Uterus (tissue), 2 donors: ENCODE data around the gene NES.

Source experiments
- POLR2A ChIP-seq, 2 donors: fragments of 450-650 bp; IDR thresholded peaks; one replicate each; pipeline ENCODE4 v1.6.1; 2016; ENCODE audit warnings: antibody characterized with exemption in 2 of 2, mild to moderate bottlenecking in 1 of 2, moderate library complexity in 1 of 2
- TF ChIP-seq, protein P1 (sequence below), 4 experiments: fragments of 200-600 bp in 2 of 4; fragments of 450-650 bp in 2 of 4; sonication (generic) in 2 of 4; IDR thresholded peaks; one replicate each; pipeline ENCODE4 v1.5.1; 2016 to 2019; ENCODE audit warnings: antibody characterized with exemption in 4 of 4, mild to moderate bottlenecking in 2 of 4, moderate library complexity in 1 of 4

GRCh38 chr1:156618853-156619581 is 58.2 kb downstream of the NES start, which contains the start of gene HAPLN2:
- TF ChIP-seq, protein P1, sequence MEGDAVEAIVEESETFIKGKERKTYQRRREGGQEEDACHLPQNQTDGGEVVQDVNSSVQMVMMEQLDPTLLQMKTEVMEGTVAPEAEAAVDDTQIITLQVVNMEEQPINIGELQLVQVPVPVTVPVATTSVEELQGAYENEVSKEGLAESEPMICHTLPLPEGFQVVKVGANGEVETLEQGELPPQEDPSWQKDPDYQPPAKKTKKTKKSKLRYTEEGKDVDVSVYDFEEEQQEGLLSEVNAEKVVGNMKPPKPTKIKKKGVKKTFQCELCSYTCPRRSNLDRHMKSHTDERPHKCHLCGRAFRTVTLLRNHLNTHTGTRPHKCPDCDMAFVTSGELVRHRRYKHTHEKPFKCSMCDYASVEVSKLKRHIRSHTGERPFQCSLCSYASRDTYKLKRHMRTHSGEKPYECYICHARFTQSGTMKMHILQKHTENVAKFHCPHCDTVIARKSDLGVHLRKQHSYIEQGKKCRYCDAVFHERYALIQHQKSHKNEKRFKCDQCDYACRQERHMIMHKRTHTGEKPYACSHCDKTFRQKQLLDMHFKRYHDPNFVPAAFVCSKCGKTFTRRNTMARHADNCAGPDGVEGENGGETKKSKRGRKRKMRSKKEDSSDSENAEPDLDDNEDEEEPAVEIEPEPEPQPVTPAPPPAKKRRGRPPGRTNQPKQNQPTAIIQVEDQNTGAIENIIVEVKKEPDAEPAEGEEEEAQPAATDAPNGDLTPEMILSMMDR (IDR thresholded peaks at IDR 0.05): no peak
- no peak for TF ChIP-seq POLR2A (IDR thresholded peaks at IDR 0.05)
